ENCODE data around the gene SPRR3.

SPRR3 gene, protein sequence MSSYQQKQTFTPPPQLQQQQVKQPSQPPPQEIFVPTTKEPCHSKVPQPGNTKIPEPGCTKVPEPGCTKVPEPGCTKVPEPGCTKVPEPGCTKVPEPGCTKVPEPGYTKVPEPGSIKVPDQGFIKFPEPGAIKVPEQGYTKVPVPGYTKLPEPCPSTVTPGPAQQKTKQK

GRCh38 chr1:153001382-153001781 lies at the start of gene SPRR3:
Gene SPRR3 (plus strand): TSS chr1:153001749. CDS start chr1:153003021, 1,272 bp downstream.
- no peak for DNase-seq (ENCODE audit: low read depth in 4 of 4, low spot score in 1 of 4)

DNA sequence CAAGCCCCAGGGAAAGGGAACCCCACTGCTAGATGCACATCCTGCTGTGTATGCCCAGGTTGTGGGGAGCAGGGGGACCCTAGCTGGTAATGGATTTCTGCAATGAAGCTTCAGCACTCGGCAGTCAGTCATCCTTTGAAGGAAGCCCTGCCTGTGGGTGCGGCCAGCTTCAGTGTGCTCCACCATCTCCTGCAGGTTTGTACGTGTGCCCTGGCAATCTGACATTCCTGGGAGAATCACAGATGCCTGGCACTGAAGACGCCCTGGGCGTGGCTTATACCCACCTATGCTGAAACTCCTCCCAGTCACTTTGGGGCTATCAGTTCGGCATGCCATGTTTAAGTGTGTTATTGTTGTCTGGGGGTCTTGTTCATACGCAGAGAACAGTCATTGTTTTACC lies 47.8 kb upstream of the SPRR3 start:
- no peak for DNase-seq (ENCODE audit: low read depth in 4 of 4, low spot score in 1 of 4)

DNA sequence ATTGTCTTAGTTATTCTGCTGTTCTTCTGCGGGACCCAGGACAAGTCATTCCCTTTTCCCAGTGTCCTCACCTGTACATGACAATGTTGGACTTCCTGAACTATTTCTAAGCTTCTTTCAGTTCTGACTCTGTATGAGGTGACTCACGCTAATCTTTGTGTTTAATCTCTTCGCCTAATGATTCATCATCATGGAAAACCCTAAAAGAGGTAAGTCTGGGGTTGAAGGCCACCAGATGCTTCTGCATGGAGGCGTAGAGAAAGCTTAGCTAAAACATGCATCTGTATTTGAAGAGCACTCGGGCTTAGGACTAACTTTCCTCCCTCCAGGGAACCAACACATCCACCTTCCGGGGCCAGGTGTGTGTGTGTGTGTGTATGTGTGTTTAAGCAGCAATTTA lies 47.1 kb upstream of the SPRR3 start:
- DNase-seq (ENCODE audit: low read depth in 4 of 4, low spot score in 1 of 4), result no peak

GRCh38 chr1:152957561-152957960 lies 44.0 kb upstream of the SPRR3 start:
- no peak for DNase-seq (ENCODE audit: low read depth in 4 of 4, low spot score in 1 of 4)

GRCh38 chr1:152959273-152959672 lies 42.3 kb upstream of the SPRR3 start:
- DNase-seq (ENCODE audit: low read depth in 4 of 4, low spot score in 1 of 4), result no peak

DNA sequence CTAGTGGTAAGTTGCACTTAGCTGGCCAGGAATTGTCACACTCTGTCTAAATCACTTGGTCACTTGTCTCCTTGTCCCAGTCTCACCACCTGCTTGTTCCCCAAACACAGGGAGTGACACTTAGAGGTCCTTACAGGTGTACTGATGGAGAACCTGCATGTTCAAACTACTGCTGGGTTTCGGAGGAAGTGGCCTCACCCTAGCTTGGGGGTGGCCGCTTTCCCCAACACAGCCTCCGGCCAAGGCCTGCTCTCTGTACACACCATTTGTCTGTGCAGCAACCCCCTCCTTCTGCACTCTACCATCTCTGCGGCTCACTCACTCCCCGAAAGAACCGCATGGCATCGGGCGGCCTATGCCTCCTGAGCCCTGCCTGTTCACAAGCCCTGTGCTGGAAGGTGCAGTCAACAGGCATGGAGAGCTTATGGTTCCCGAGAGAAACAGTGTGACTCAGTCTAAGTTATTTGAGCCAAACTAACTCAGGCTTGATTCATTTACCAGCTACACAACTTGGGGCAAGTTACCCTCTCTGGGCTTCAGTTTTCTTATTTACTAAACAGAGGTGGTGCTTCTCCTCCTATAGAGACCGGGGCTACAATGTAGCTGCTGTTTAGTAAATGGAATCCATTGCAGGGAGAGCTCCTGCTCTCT lies 41.6 kb upstream of the SPRR3 start:
- no peak for DNase-seq (ENCODE audit: low read depth in 4 of 4, low spot score in 1 of 4)

GRCh38 chr1:152960452-152961044 lies 41.0 kb upstream of the SPRR3 start:
- DNase-seq (ENCODE audit: low read depth in 4 of 4, low spot score in 1 of 4), result no peak

- DNase-seq (ENCODE audit: low read depth in 4 of 4, low spot score in 1 of 4), result no peak
Measured at GRCh38 chr1:152961226-152961891, 40.2 kb upstream of the SPRR3 start.

DNA sequence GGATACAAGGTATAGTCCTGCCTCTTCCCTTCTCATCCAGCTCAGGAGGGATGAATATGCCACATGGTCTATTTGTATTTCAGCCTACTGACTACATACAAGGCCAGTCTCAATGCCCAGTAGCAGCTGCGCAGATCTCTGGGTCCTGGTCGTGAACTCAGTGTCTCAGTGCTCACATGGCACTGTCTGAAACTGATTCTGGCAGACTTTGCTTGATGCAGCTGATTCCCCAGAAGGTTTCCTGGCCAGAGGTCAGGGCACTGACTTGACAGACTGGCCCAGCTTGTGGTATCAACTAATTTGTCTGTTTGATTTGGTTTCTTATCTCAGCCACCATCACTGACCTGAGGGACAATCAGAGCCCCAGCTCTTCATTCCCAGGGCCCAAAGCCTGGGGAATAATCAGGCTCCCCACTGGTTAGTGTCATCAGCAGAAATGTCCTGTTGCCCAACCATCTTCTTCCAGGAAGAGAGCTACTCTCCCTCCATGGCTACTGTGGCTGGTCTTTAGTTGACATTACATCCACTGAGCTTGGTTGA lies 38.6 kb upstream of the SPRR3 start:
- no peak for DNase-seq (ENCODE audit: low read depth in 4 of 4, low spot score in 1 of 4)

- DNase-seq (ENCODE audit: low read depth in 4 of 4, low spot score in 1 of 4), result no peak
Measured at GRCh38 chr1:152964536-152964935, 37.0 kb upstream of the SPRR3 start.

DNA sequence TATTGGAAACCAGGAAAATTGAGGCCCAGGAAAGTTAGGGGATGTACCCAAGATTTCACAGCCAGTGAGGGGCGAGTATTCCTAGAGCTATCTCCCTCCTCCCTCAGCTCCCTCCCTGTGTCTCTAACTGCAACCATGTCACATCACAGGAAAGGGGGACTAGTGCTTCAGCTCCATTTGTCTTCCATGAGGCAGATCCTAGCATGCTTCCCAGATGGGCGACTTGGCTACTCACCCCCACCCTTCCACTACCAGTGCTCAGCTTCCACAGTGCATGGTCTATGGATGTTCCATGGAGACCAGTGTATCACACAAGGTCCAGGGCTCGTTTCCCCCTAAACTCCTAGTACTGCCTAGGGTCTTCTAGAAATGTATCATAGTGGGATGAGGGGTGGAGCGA lies 35.7 kb upstream of the SPRR3 start:
- DNase-seq (ENCODE audit: low read depth in 4 of 4, low spot score in 1 of 4), result no peak

GRCh38 chr1:152967201-152967600 lies 34.3 kb upstream of the SPRR3 start:
- no peak for DNase-seq (ENCODE audit: low read depth in 4 of 4, low spot score in 1 of 4)

GRCh38 chr1:152968248-152968647 lies 33.3 kb upstream of the SPRR3 start:
- DNase-seq (ENCODE audit: low read depth in 4 of 4, low spot score in 1 of 4), result no peak

- no peak for DNase-seq (ENCODE audit: low read depth in 4 of 4, low spot score in 1 of 4)
Measured at GRCh38 chr1:152969036-152969435, 32.5 kb upstream of the SPRR3 start.

DNA sequence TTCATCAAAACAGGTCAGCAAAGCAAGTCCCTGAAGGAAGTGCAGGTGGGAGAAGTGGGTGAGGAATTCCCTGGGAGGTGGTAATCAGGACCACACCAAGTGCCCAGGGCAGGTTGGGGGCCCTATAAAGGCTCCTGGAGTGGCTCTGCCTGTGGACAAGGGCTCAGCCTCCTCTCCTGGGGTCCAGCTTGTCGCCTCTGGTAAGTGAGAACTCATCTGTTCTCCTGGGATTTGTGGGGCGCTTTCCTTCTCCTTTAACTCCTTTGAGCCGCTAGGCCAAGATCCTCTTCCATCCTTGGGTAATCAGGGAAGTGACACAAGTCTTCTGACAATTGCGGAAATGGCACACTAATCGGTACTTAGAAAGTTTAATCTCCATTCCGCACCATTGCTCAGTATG lies 31.1 kb upstream of the SPRR3 start, which contains the start of gene SPRR4:
TSS of gene SPRR4 (plus strand) at position 154 of the 400 bp plus-strand sequence. CDS start 1,243 bp downstream, outside the sequence.
- no peak for DNase-seq (ENCODE audit: low read depth in 4 of 4, low spot score in 1 of 4)

GRCh38 chr1:152972196-152972886 lies 29.2 kb upstream of the SPRR3 start:
- no peak for DNase-seq (ENCODE audit: low read depth in 4 of 4, low spot score in 1 of 4)

DNA sequence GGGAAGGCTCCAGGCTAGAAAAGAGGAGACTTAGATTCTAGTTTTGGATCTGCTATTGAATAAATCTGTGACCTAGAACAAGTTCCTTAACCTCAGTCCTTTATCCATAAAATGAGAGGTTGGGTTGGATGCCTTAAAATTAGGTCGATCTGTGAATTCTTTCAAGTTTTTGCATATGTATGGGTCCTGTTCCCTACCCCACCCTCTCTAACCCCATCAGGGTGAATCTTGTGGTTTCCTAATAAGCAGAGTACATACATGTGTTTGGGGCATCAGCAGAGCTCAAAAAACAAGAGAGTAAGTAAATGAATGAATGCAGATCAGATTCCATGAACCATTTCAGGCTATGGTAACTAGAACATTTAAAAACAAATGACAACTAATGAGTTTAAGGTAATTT lies 24.9 kb upstream of the SPRR3 start:
- no peak for DNase-seq (ENCODE audit: low read depth in 4 of 4, low spot score in 1 of 4)

- no peak for DNase-seq (ENCODE audit: low read depth in 4 of 4, low spot score in 1 of 4)
Measured at GRCh38 chr1:152977614-152978013, 23.9 kb upstream of the SPRR3 start.

DNA sequence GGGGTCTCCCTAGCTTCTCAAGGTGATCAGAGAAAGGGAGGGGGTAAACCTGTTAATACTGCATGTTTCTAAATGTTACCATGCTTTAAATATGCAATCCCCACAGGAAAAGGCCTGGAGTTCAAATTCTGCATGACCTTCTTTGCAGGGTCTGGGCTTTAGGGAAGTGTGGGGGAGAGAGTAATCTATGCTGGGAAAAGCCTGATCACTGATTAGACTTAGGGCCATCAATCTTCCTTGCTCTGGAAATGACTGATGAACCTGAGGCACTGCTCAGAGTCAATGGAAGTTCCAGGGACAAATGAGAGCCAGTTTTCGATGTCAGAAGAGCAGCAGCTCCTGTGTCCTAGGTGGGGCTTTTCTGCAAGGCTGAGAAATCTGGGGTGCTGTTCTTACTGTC lies 20.9 kb upstream of the SPRR3 start:
- DNase-seq (ENCODE audit: low read depth in 4 of 4, low spot score in 1 of 4), result no peak

- no peak for DNase-seq (ENCODE audit: low read depth in 4 of 4, low spot score in 1 of 4)
Measured at GRCh38 chr1:152981146-152981871, 20.2 kb upstream of the SPRR3 start.

DNA sequence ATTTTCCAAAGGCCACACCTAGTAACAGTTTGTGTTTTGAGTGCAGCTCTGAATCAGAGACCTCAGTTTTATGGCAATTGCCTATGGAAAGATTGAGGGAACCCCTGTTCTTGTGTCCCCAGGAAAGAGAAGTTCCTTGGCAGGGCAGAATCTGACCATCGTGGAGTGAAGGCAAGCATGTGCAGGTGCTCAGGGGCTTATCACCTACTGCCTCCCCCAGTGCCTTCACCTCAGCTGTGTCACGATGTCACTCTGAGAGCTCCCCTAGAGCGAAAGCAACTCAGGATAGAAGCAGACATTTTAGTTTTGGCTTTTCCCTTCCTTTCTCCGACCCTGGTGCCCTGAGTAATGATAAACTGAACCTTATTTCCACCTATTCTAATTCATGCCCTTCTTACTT lies 19.5 kb upstream of the SPRR3 start:
- no peak for DNase-seq (ENCODE audit: low read depth in 4 of 4, low spot score in 1 of 4)
